WTC11 (cell line): ENCODE results near the gene ADISSP. TPM values are rescaled to one million over a fixed set of nuclear protein-coding genes. Genes with fewer than 3 reads are reported as not detected.

Experiments
- ATAC-seq: fragments of 200-7000 bp; cut with Tn5 transposase; 2 replicates; pipeline ENCODE4 v1.10.0; 2021; ENCODE audit warnings: mild to moderate bottlenecking, moderate library complexity
- CTCF ChIA-PET: fragments of 300-600 bp; sonication (Branson Sonifier 250); formaldehyde crosslinking; loops from one replicate; lab custom pipeline; 2021; ENCODE audit warnings: antibody characterized with exemption; lab: Charles Lee
- POLR2A ChIA-PET: fragments of 350-600 bp; sonication (Branson Sonifier 250); formaldehyde crosslinking; loops from one replicate; lab custom pipeline; 2021; ENCODE audit warnings: antibody characterized with exemption; lab: Charles Lee
- DNase-seq: peaks from one replicate; pipeline ENCODE4 v3.0.0; 2021; ENCODE audit warnings: low spot score
- H3K27ac Mint-ChIP-seq: 2 replicates; pipeline ENCODE4 v1.8.0; 2021; ENCODE audit warnings: mixed read lengths
- H3K27me3 Mint-ChIP-seq: 2 replicates; pipeline ENCODE4 v1.8.0; 2021; ENCODE audit warnings: low read depth, mild to moderate bottlenecking, moderate library complexity, mixed read lengths
- H3K36me3 Mint-ChIP-seq: 2 replicates; pipeline ENCODE4 v1.8.0; 2021; ENCODE audit warnings: mixed read lengths
- H3K4me1 Mint-ChIP-seq: 2 replicates; pipeline ENCODE4 v1.8.0; 2022; ENCODE audit warnings: mixed read lengths
- H3K4me3 Mint-ChIP-seq: 2 replicates; pipeline ENCODE4 v1.8.0; 2021; ENCODE audit warnings: mild to moderate bottlenecking, moderate library complexity, mixed read lengths
- H3K9me3 Mint-ChIP-seq: 2 replicates; pipeline ENCODE4 v1.8.0; 2021; ENCODE audit warnings: mixed read lengths
- ARID4B ChIP-seq: sonication (generic); formaldehyde crosslinking; IDR thresholded peaks from 2 replicates; pipeline ENCODE4 v1.8.0; 2023; ENCODE audit warnings: missing genetic modification reagents, mild to moderate bottlenecking, borderline replicate concordance
- ATF1 ChIP-seq: sonication (generic); formaldehyde crosslinking; IDR thresholded peaks from 2 replicates; pipeline ENCODE4 v1.8.1; 2023; ENCODE audit warnings: mild to moderate bottlenecking, moderate library complexity, missing genetic modification reagents
- CBFB ChIP-seq: sonication (generic); formaldehyde crosslinking; IDR thresholded peaks from 2 replicates; pipeline ENCODE4 v1.8.1; 2022; ENCODE audit warnings: mild to moderate bottlenecking, low read depth, missing genetic modification reagents
- CDX4 ChIP-seq: fragments of 250-450 bp; sonication (Bioruptor Pico); IDR thresholded peaks from 2 replicates; pipeline ENCODE4 v1.9.0; 2021; ENCODE audit warnings: moderate library complexity, mild to moderate bottlenecking, inconsistent platforms, borderline replicate concordance
- E2F5 ChIP-seq: sonication (generic); formaldehyde crosslinking; IDR thresholded peaks from 2 replicates; pipeline ENCODE4 v1.8.1; 2022; ENCODE audit warnings: mild to moderate bottlenecking, moderate library complexity, missing genetic modification reagents
- EMX1 ChIP-seq: fragments of 250-450 bp; sonication (Bioruptor Pico); IDR thresholded peaks from 2 replicates; pipeline ENCODE4 v1.8.0; 2021; ENCODE audit warnings: mild to moderate bottlenecking
- ERG ChIP-seq: fragments of 250-450 bp; sonication (Bioruptor Pico); IDR thresholded peaks from 2 replicates; pipeline ENCODE4 v1.8.0; 2021; ENCODE audit warnings: mild to moderate bottlenecking
- ETV6 ChIP-seq: sonication (generic); formaldehyde crosslinking; IDR thresholded peaks from 2 replicates; pipeline ENCODE4 v1.8.1; 2022; ENCODE audit warnings: mild to moderate bottlenecking, missing genetic modification reagents
- FOXJ3 ChIP-seq: sonication (generic); formaldehyde crosslinking; IDR thresholded peaks from 2 replicates; pipeline ENCODE4 v1.9.0; 2021; ENCODE audit warnings: missing genetic modification reagents, mild to moderate bottlenecking, borderline replicate concordance
- FOXP4 ChIP-seq: sonication (generic); formaldehyde crosslinking; IDR thresholded peaks from 2 replicates; pipeline ENCODE4 v1.8.0; 2022; ENCODE audit warnings: mild to moderate bottlenecking, missing genetic modification reagents
- GTF2I ChIP-seq: fragments of 250-450 bp; sonication (Bioruptor Pico); conservative IDR thresholded peaks from 2 replicates; pipeline ENCODE4 v1.4.0; 2021; ENCODE audit warnings: mild to moderate bottlenecking
- NR2C2 ChIP-seq: sonication (generic); formaldehyde crosslinking; IDR thresholded peaks from 2 replicates; pipeline ENCODE4 v1.8.0; 2022; ENCODE audit warnings: mild to moderate bottlenecking, missing genetic modification reagents
- SOX15 ChIP-seq: fragments of 250-450 bp; sonication (Bioruptor Pico); IDR thresholded peaks from 2 replicates; pipeline ENCODE4 v1.9.0; 2021; ENCODE audit warnings: mild to moderate bottlenecking
- ZNF219 ChIP-seq: sonication (generic); formaldehyde crosslinking; IDR thresholded peaks from 2 replicates; pipeline ENCODE4 v1.8.0; 2023; ENCODE audit warnings: missing genetic modification reagents, mild to moderate bottlenecking, borderline replicate concordance
- ZSCAN18 ChIP-seq: fragments of 250-450 bp; sonication (Bioruptor Pico); IDR thresholded peaks from 2 replicates; pipeline ENCODE4 v2.1.2; 2022; ENCODE audit warnings: mild to moderate bottlenecking, moderate library complexity
- total RNA-seq: library from RNA; stranded (reverse); gene quantifications from 3 replicates; pipeline ENCODE4 v1.2.3, GENCODE V29; 2021
- TF ChIP-seq, protein P1 (sequence below): sonication (generic); formaldehyde crosslinking; IDR thresholded peaks from 2 replicates; pipeline ENCODE4 v1.8.1; 2023; ENCODE audit warnings: mild to moderate bottlenecking, missing genetic modification reagents, moderate library complexity
- TF ChIP-seq, protein P2 (sequence below): sonication (generic); formaldehyde crosslinking; IDR thresholded peaks from 2 replicates; pipeline ENCODE4 v1.8.0; 2022; ENCODE audit warnings: mild to moderate bottlenecking, missing genetic modification reagents

The ADISSP gene
- total RNA-seq, 1 experiment from 2014 or later: 129 TPM

DNA sequence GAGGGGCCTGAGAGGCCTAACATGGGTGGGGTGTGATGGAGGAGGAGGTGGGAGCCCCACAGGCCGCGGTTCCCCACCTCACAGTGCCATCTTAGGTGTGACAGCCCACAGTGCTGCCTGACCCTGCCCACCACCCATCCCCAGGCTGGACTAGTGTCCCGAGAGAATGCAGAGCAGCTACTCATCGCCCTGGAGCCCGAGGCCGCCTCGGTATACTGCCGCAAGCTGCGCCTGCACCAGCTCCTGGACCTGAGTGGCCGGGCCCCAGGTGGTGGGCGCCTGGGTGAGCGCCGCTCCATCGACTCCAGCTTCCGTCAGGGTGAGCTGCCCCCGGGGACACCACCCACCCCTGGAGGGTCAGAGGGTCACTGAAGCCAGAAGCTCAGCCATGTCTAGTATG lies 19.5 kb downstream of the ADISSP start (continued):
- TF ChIP-seq, protein P1, sequence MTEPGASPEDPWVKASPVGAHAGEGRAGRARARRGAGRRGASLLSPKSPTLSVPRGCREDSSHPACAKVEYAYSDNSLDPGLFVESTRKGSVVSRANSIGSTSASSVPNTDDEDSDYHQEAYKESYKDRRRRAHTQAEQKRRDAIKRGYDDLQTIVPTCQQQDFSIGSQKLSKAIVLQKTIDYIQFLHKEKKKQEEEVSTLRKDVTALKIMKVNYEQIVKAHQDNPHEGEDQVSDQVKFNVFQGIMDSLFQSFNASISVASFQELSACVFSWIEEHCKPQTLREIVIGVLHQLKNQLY: no peak
- TF ChIP-seq FOXP4 (CRISPR knock-in tag): no peak

DNA sequence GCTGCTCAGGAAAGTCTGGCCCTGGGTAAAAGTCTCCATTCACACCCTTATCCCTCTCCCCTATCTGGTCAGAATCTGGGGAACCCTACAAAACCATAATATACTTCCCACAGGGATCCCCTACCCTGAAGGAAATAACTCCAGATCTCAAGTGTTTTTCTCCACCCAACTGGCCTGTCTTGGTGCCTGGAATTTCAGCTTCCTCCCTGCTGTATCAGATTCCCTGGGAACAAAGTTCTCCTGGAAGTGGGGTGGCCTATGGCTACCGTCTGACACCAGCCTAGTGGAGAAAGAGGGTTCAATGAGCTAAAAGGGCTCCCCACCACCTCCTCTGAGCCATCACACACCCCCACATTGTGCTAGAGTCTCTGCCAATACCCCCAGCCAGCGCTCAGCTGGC lies 20.1 kb downstream of the ADISSP start:
- POLR2A ChIA-PET: no interaction called here
- no peaks in the 10 kb centered on the region for H3K9me3 Mint-ChIP-seq
- TF ChIP-seq ARID4B (no peak), ATF1 (CRISPR knock-in tag) (no peak), SOX15 (CRISPR knock-in tag) (no peak), EMX1 (CRISPR knock-in tag) (no peak), E2F5 (CRISPR knock-in tag) (no peak), GTF2I (CRISPR knock-in tag) (no peak), FOXJ3 (CRISPR knock-in tag) (no peak), ZNF219 (no peak), CDX4 (CRISPR knock-in tag) (no peak), CBFB (CRISPR knock-in tag) (no peak), ZSCAN18 (CRISPR knock-in tag) (no peak), ERG (CRISPR knock-in tag) (no peak), NR2C2 (CRISPR knock-in tag) (no peak), ETV6 (CRISPR knock-in tag) (no peak)
- TF ChIP-seq, protein P2, sequence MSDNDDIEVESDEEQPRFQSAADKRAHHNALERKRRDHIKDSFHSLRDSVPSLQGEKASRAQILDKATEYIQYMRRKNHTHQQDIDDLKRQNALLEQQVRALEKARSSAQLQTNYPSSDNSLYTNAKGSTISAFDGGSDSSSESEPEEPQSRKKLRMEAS (CRISPR knock-in tag): no peak
- TF ChIP-seq, all 79 proteins: peak for 0
- Mint-ChIP-seq H3K27me3 (peaks cover 56% of the 10 kb centered on the region), H3K4me1 (peaks cover 19% of the 10 kb centered on the region), H3K36me3 (peaks cover 5% of the 10 kb centered on the region; the same call in 1 of the 2 replicates), H3K27ac (no peak overlapping the region), H3K4me3 (no peak overlapping the region)
- no peak for DNase-seq
- CTCF ChIA-PET: interaction anchor here (1.2 to 8.7 kb wide), 4 partner anchors 16 to 36 kb away, joined by 3 to 195 read pairs (median 46); partner anchors contain the start of gene ADISSP
- ATAC-seq: no peak
